HCT116 (cell line): ENCODE results near the gene VCX2.

Experiments
- CEBPB ChIP-seq: IDR thresholded peaks from 2 replicates; pipeline ENCODE4 v1.6.1; 2012; ENCODE audit warnings: low read depth
- EZH2 ChIP-seq: fragments of 200-600 bp; sonication (generic); IDR thresholded peaks from 2 replicates; pipeline ENCODE4 v1.6.1; 2017; ENCODE audit warnings: antibody characterized with exemption, mixed run types
- EZH2phosphoT487 ChIP-seq: fragments of 200-600 bp; IDR thresholded peaks from 2 replicates; pipeline ENCODE4 v1.6.1; 2018; ENCODE audit warnings: antibody characterized with exemption, borderline replicate concordance
- POLR2A ChIP-seq: IDR thresholded peaks from 2 replicates; pipeline ENCODE4 v1.7.0; 2011; ENCODE audit warnings: borderline replicate concordance; ENCODE audit not compliant: insufficient read depth, insufficient read length; ENCODE audit errors: extremely low read depth
- POLR2AphosphoS5 ChIP-seq: IDR thresholded peaks from 2 replicates; pipeline ENCODE4 v1.6.1; 2011; ENCODE audit warnings: mild to moderate bottlenecking, low read depth, low read length, moderate library complexity
- RAD21 ChIP-seq: IDR thresholded peaks from 2 replicates; pipeline ENCODE4 v1.6.1; 2012; ENCODE audit warnings: low read depth, mild to moderate bottlenecking
- SIN3A ChIP-seq: IDR thresholded peaks from 2 replicates; pipeline ENCODE4 v1.6.1; 2012; ENCODE audit warnings: low read depth
- YY1 ChIP-seq: IDR thresholded peaks from 2 replicates; pipeline ENCODE4 v1.6.1; 2011; ENCODE audit warnings: low read length, low read depth, moderate library complexity, mild to moderate bottlenecking; ENCODE audit not compliant: insufficient replicate concordance; ENCODE audit errors: extremely low read depth
- ZNF274 ChIP-seq: fragments of 200-500 bp; sonication (Bioruptor generic); IDR thresholded peaks from 2 replicates; pipeline ENCODE4 v1.6.1; 2014; ENCODE audit warnings: mild to moderate bottlenecking, low read depth, low read length, inconsistent platforms
- TF ChIP-seq, protein P1 (sequence below), 3 experiments: fragments of 200-600 bp in 1 of 3; sonication (generic) in 1 of 3; IDR thresholded peaks in 2 of 3; conservative IDR thresholded peaks in 1 of 3; 2 replicates each; pipeline ENCODE4 v1.5.1; 2012 to 2017; ENCODE audit warnings: low read depth in 2 of 3, low read length in 2 of 3, antibody characterized with exemption in 1 of 3, borderline replicate concordance in 1 of 3, control low read depth in 1 of 3, mild to moderate bottlenecking in 1 of 3, mixed read lengths in 1 of 3, mixed run types in 1 of 3, moderate library complexity in 1 of 3; ENCODE audit not compliant: insufficient read depth in 1 of 3
- TF ChIP-seq, protein P2 (sequence below): IDR thresholded peaks from 2 replicates; pipeline ENCODE4 v1.6.1; 2012
- TF ChIP-seq, protein P3 (sequence below): IDR thresholded peaks from 2 replicates; pipeline ENCODE4 v1.6.1; 2012

DNA sequence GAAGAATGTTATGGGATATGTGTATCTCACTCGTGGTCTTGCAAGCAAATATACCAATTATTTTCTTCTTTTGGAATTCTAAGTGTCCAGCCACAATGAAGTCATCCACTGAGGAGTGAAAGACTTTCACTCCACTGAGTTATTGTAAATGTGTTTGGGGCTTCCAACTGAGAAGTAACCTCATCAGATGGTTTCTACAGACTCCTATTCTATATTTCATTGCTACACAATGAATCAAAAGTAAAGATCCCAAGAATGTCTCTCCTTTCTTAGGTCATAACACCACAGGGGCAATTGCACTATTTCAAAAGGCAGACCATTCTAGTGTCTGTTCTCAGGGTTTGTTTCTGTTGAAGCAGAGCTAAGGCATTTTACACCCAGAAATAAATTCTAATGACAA, 12.3 kb upstream of the VCX2 start:
- TF ChIP-seq, protein P1, sequence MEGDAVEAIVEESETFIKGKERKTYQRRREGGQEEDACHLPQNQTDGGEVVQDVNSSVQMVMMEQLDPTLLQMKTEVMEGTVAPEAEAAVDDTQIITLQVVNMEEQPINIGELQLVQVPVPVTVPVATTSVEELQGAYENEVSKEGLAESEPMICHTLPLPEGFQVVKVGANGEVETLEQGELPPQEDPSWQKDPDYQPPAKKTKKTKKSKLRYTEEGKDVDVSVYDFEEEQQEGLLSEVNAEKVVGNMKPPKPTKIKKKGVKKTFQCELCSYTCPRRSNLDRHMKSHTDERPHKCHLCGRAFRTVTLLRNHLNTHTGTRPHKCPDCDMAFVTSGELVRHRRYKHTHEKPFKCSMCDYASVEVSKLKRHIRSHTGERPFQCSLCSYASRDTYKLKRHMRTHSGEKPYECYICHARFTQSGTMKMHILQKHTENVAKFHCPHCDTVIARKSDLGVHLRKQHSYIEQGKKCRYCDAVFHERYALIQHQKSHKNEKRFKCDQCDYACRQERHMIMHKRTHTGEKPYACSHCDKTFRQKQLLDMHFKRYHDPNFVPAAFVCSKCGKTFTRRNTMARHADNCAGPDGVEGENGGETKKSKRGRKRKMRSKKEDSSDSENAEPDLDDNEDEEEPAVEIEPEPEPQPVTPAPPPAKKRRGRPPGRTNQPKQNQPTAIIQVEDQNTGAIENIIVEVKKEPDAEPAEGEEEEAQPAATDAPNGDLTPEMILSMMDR (IDR thresholded peaks at IDR 0.05 in 2 of 3, conservative IDR thresholded peaks at IDR 0.05 in 1 of 3; ENCODE audit: borderline replicate concordance in 1 of 3, insufficient read depth in 1 of 3, low read depth in 2 of 3, low read length in 2 of 3): no peak
- TF ChIP-seq POLR2AphosphoS5 (no peak), RAD21 (no peak), EZH2 (no peak), SIN3A (no peak), YY1 (no peak), EZH2phosphoT487 (no peak), CEBPB (no peak), POLR2A (no peak), ZNF274 (no peak)
- TF ChIP-seq, protein P2, sequence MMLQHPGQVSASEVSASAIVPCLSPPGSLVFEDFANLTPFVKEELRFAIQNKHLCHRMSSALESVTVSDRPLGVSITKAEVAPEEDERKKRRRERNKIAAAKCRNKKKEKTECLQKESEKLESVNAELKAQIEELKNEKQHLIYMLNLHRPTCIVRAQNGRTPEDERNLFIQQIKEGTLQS: no peak
- TF ChIP-seq, protein P3, sequence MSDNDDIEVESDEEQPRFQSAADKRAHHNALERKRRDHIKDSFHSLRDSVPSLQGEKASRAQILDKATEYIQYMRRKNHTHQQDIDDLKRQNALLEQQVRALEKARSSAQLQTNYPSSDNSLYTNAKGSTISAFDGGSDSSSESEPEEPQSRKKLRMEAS: no peak
